GM12891 (cell line): ENCODE results near the gene NDFIP1.

Experiments used
- POLR2A ChIP-seq: IDR thresholded peaks from 2 replicates; pipeline ENCODE4 v1.6.1; 2011; ENCODE audit warnings: low read depth, low read length, control low read depth
- POLR2AphosphoS5 ChIP-seq: IDR thresholded peaks from 2 replicates; pipeline ENCODE4 v1.6.1; 2011; ENCODE audit warnings: low read depth, low read length, control low read depth
- TAF1 ChIP-seq: IDR thresholded peaks from 2 replicates; pipeline ENCODE4 v1.6.1; 2011; ENCODE audit warnings: low read depth, low read length, control low read depth

GRCh38 chr5:142109331-142110045, 909 bp downstream of the NDFIP1 start:
- no peak for TF ChIP-seq POLR2A
- no peak for TF ChIP-seq POLR2AphosphoS5
- no peak for TF ChIP-seq TAF1
